GM21390 (cell line): ENCODE measurements around the gene GRID1.

Experiments used
- ATAC-seq: cut with Tn5 transposase; IDR thresholded peaks from one replicate; pipeline ENCODE4 v1.9.1; 2021; ENCODE audit not compliant: unreplicated experiment

Gene GRID1

DNA sequence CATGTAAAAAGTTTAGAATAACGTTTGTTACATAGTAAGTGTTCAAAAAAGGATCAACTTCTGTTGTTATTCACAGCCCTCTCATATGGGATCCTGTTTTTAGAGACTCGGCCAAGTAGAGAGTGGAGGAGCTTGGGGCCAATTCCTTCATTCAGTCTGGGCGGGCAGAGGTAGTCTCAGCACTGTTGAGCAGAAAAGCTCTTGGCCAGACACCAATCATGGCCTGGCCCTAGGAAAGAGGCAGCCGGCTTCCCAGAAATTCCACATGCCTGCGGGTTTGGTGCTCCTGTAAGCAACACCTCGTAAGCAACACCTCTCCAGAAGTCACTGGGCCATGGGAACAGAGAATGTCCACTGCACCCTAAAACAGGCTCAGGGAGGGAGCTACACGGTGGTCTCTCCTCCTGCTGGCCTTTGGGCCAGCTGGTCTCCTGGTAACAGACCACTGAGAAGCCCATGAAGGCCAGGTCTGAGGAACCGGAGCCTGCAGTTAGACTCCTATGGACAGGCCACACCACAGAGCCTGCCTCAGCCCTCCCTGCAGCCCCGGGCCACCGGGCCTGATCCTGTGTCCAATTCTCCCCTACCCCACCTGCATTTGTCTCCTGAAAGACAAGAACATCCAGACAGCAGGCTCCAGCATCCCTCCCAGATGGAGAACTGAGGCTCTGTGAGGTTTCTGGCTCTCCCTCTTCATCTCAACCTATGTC lies 149.1 kb downstream of the GRID1 start:
- no peak for ATAC-seq

DNA sequence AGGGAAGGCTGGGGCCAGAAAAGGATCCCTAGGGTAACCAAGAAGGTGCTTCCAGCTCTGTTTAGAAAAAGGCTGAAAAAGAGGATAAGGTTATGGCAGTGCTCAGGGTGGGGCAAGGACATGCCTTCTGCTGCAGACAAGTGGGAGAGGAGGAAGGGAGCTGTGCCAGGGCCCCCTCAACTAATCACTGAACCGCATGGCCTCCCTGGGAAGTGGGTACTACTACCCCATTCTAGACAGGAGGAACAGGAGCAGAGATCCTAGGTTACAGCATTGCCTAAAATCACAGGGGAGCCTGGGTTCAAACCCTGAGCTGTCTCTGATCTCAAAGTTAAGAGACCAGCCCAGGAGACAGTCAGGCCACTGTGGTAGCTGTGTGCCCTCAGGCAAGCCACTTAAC lies 149.7 kb downstream of the GRID1 start:
- ATAC-seq: no peak

DNA sequence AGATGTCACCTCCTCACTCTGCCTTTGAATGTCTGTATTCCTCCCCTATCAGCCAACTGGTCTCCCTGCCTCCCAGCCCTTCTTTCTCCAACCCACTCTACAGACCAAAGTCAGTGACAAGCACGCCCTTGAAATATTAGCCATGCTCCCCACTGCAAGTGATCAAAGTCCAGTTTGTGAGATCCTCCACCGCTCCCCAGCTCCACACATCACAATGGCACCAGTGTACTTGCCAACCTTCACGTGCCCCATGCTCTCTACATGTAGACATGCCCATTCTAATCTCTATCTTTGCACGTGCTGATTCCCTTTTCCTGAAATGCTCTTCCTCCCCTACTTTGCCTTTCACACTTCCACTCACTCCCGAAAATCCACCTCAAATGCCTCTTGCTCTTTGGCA lies 150.9 kb downstream of the GRID1 start:
- no peak for ATAC-seq

DNA sequence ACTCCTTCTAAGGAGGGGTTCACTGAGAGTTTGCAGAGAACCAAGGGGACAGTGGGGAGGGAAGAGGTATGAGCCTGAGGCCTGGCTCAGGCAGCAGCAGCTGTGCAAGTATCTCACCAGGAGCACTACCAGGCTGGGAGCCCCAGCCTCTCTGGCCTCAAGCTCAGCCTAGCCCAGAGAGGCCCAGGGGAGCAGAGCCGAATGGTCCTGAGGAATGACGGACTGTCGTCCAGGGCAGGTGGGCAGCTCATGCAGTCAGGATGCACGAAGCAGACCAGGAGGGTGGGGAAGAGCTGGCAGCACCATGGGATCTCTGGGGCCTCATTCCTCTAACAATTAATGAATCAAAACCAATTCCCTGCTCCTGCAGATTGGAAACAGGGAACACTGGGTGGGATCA lies 151.5 kb downstream of the GRID1 start:
- ATAC-seq: no peak

DNA sequence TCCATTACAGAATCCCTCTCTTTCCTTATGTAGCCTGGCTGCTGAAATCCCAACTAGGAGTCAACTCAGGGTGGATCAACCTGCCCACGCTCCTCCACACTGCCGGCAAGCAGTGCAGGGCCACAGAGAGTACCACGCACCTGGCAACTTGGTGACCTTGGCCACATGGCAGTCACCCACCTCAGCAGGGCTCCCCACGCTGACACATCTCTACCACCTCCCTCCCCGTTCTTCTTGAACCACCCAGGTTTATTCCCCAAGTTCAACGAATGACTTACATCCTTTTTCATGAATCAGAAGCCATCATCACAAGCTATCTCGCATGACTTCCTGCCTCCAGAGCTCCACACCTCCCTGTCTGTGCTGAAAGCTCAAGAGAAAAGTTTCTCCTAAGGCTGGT lies 153.4 kb downstream of the GRID1 start:
- ATAC-seq: no peak

DNA sequence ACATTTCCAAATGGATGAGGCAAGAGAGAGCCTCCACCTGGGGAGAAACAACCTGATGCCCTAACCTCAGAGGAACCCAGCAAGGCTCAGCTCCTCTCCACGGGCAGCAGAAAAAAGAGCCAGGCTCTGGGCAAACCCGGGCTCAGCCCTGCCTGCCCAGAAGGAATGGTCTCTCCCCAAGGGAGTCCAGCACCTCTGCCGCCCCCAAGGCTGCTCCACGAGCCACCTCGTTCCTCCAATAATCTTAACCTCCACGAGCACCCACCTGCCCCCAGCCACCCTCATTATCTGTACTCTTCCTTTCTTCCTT lies 154.2 kb downstream of the GRID1 start:
- no peak for ATAC-seq

DNA sequence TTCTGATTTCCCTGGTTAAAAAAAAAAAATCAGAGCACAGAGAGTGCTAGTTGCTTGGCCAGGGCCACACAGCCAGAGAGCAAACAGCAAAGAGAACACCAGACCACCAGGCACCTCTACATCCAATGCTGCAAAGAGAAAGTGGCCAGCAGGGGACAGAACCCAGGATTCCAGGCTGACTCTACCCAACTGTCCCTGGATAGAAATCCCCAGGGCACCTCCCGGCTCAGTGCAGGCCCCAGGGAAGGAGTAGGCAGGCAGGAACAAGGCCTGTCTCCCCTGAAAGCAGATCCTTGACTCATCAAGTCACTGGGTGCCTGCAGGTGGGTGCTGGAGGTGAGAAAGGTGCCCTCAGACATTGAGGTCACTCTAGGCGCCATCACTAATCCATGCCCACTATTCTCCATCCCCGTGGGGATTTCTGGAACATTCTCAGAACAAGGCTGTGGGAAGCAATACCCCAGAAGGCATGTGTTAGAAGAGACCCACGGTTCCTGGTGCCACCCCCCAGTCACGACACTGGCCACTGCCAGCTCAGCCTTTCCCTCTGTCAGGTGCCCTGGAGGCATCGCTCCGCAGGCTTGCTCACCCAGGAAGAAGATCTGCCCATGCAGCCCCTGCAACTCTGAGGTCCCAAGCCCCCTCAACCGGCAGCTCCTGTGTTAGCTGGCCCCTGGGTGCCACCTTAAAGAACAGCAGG lies 154.8 kb downstream of the GRID1 start:
- ATAC-seq: no peak

DNA sequence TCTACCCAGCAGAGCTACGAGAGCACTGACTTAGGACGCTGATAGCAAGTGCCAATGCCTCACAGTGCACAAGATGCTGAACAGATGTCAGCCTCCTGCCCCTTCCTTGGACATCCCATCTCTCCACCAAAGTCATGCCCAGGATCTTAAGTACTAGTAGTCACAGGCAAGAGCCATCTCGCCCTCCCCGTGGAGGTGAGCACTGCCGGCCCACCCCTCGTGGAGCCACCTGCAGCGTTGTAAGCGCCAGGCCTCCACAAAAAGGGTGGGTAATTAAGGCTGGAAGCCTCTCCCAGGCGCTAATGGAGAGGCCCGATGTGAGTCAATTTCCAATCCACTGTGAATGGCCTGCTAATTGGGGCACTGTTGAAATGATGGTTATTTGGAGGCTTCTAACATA lies 156.2 kb downstream of the GRID1 start:
- ATAC-seq: no peak

DNA sequence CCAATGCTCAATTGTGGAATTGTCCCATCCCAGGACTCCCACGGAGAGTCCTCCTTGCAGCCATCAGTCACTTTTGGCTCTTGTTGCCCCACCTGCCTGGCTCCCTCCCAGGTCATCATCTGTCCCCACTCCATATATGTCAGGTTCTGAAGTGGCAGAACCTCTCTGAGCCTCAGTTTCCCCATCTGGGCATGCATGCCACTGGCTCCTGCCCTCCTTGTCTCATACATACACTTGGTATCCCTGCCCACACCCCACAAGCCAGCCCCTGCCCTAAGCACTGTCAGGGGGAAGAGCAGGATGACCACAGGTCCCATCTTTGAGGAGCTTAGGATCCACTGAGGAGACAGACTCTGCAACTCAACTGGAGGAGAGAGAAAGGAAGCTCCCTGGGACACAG lies 156.9 kb downstream of the GRID1 start:
- no peak for ATAC-seq

DNA sequence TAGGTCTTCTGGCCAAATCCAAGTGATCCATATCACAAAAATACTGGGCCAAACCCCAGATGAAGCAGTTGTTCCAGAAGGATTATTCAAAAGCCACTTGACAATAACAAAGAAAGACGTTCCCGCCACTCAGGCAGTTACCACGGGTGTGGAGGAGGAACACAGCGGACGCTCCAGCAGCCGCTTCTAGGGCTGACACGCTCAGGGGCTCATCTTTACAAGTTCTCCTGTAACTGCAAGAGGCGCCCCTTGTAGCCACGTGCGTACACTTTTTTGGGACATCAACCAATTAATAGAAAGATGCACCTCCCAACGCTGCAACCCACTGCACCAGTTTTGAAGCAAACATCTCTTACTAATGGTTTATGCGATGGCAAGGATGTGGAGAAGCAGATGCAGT lies 159.4 kb downstream of the GRID1 start:
- ATAC-seq: no peak

DNA sequence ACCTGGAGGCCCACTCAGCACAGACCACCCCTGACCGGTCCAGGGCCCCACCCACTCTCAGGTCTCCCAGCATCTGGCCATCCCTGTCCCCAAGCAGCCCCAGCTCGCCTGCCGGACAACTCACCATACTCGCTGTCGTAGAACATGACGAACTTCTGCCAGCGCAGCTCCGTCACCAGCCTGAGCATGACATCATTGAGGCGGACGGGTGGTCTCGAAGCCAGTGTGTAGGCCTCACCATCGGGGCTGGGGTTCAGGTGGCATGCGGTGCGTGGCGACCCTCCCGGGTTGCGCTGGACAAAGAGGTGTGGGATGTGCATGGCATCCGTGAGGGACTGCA lies 160.4 kb downstream of the GRID1 start:
- no peak for ATAC-seq

DNA sequence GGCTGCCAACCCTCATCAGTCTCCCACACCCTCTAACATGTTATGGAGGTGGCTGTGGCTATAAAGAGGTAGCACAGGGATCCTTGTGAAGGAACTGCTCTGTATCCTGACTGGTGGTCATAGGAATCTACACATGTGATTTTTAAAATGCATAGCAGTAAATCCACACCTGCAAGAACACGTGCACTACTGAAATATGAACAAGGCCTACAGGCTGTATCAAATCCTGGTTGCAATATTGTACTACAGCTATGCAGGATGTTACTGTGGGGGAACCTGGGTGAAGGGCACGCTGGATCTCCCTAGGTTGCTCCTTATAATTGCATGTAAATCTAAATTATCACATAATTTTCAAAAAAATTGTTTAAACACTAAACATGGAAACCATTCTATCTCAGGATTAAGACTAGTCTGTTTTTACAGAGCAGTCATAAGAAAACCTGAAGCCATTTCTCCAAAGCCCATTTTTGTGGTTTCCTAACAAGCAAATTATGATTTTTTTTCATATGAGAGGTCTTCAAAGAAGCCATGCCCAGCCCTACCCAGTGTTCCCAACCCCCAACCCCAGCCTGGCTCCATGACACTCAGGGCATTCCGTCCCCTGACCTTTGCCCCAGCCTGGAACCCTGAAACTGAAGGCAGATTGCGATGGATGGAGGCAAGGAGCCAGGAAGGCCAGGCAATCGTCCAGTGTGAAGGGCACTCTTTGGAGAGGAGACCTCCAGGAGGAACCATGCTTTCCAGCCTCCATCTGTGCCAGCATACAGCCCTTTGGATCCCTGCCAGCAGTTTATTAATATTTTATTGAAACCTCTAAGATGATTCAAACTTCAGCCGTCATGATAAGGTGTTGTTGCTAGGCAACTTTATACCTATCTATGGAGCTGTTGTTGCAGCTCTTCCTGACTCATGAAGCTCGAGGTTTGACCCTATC lies 161.0 kb downstream of the GRID1 start:
- ATAC-seq: no peak

DNA sequence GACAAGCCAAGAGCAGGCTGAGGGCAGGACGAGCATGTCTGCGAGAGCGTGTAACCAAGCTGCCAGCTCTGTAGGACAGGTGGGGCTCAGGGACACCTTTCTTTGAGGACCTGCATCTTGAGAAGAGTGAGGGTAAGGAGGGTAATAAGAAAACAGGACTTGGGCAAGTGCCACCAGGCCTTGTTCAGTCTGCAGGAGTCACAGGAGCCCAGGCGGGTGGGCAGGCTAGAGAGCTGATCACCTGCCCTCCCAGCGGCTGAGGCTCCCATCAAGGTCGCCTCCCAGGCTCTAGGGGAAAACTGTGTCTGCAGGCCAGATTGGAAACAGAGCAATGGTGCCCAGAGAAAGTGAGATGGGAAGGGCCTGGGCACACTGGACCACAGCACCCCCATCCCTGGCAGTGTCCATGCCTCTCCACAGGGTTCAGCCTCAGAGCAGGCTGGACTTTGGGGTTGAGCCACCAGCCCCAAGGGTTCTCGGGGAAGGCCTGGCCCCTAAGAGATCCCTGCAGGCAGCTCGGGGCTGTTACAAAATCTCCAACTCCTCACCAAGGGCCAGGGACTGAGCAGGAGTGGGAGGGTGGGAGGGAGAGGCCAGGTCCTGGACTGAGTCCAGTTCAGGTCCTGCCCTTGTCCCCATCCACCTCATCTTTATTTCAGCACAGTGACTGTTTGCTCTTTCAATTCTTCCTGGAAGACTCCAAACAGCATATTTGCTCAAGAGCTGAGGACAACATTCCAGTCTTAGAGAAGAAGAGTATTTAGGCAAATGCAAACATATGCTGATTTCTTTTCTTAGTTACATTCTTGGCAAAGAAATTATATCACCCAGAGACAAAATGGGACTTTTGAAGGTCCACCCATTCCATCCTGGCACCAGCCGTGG lies 161.9 kb downstream of the GRID1 start:
- no peak for ATAC-seq

DNA sequence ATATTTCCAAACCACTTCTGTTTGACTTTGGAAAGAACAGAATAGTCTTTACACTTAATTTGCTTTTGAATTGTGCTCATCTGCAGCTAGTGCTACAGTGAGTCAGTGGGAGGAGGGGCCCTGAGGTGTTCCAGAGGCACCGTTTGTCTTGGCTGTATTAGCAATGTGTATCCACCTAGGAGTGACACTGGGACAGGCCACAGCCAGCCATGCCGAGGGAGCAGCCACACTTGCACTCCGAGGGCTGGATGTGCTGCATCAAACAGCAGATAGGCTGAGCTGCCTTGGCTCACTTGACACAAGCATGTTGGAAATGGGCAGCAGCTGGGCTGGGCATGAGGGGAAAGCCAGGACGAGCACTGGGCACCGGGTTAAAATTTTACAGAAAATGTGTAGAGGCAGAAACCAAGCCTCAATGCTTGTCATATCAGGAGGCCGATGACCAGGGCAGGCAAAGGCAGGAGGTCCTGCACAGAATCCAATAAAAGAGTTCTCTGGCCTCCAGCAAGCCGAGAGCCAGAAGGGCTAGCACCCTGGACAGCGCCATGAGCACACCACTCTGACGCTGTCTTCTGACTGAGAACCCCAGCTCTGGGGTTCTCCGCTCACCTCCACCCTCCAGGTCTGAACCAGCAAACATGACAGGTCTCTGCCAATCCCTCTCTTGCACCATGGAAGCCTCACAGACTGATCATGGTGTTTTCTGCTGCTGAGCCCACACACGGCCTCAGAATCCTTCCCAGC lies 163.3 kb downstream of the GRID1 start:
- no peak for ATAC-seq

DNA sequence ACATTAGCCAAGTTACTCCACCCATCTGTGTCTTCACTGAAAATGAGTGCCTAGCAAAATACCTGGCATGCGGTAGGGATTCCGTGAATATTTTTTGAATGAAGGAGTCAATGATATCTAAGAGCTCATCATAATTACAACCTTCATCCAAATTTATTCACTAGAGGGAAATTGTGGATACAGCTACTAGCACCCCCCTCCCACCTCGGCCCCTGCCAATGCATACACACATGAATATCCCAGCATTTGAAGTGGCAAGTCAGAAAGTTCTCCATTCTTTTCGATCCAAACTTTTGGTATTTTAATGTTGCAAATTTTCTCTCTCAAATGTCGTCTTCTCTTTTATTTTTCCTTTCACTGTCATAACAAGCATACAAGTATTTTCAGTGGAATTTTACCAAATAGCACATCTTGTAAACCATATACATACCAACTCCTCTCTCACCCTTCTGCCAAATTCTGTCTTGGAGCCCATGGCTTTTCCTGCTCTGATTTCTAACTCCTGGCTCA lies 164.3 kb downstream of the GRID1 start:
- no peak for ATAC-seq

DNA sequence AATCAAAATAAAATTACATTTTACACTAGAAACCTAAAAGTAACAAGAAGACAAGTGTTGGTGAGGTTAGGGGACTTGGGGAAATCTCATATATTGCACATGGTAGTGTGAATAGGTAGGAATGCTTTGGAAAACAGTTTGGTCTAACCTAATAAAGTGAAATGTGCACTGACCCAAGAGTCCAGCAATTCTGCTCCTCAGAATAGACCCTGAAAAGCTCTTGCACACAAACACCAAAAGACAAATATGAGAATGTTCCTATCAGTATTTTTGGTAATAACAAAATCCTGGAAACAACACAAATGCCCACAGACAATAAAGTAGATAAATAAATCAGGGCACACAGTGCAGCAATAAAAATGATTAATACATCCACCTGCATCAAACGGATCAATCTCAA lies 165.7 kb downstream of the GRID1 start:
- no peak for ATAC-seq

DNA sequence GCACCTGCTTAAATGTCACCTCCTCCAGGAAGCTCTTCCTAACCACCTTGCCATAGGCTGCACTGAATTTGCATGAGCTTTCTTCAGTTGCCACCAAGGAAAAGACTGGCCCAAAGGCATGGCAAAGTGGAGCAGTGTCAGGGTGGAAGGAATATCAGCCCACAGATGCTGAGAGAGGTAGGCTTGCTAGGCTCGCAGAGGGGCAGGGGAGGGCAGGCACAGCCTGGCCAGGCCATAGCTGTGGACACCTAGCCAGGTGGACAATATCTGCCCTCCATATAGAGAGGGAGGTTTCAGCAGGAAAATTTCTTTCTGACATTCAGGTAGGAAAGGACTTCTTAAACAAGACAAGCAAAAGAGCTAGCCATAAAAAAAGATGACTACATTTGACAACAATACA lies 166.3 kb downstream of the GRID1 start:
- no peak for ATAC-seq

DNA sequence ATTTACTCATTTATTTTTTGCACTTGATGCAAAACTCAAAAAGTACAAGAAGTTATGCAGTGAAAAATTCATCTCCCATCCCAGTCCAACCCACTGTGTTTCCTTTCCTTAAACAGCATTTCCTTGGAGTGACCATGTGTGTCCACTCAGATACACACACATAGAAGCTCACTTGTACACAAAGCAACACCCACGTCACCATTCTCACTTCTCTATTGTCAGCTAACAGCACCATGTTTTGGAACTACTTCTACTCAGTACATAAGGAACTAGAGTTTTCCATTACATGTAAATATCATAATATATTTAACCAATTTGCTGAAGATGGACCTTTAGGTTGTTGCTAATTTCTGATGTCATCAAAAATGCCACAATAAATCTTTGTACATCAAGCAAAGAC lies 167.6 kb downstream of the GRID1 start:
- no peak for ATAC-seq

DNA sequence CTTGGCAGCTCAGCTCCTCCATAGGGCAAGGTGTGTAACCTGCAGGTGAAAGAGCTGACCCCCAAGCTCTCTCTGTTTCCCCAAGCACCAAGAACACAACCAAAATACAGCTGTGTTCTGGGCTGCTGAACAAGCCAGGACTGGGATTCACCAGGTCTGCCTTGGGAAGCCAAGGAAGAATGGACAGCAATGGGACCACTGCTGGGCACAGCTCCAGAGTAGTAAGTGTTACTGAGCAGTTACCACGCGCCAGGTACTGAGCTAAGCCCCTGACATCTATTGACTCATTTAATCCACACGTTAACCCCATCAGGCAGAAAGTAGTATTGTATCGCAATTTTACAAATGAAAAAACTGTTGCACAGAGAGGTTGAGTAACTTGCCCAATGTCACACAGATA lies 168.3 kb downstream of the GRID1 start:
- ATAC-seq: no peak

DNA sequence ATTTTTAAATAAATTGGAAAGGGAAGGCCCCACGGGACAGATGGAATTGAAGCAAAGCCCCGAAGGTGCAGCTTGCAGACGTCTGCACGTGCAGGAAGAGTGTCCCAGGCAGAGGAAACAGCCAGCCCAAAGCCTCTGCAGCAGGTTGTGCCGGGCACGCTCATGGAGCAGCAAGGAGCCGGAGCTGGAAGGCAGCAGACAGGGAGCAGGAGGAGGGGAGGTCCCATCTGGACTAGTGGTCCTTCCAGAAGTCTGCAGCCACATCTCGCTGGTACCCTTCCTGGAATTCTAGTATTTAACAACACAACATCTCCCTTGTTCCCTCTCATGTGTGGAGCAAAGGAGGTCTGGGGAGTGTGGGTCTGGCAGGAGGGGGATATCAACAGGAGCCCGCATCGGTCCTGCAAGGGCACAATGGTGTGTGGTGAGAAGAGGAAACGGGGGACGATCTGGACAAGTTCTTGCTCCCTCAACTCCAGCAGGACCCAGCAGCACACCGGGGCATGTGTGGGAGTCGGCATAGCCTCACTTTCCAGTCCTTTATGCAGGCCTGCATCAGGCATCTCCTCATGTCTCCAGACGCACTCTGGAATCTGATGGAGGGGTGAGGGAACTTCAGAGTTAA lies 169.3 kb downstream of the GRID1 start:
- ATAC-seq: no peak
